NB4 (cell line): ENCODE measurements around the gene FRZB.

ENCODE experiments used
- MAX ChIP-seq: IDR thresholded peaks from 2 replicates; pipeline ENCODE4 v1.6.1; 2011; ENCODE audit warnings: low read depth, low read length
- MYC ChIP-seq: IDR thresholded peaks from 2 replicates; pipeline ENCODE4 v1.6.1; 2011; ENCODE audit warnings: low read depth, low read length
- POLR2A ChIP-seq: IDR thresholded peaks from 2 replicates; pipeline ENCODE4 v1.6.1; 2011; ENCODE audit warnings: mild to moderate bottlenecking; ENCODE audit not compliant: insufficient read length; ENCODE audit errors: extremely low read depth
- TF ChIP-seq, protein P1 (sequence below): IDR thresholded peaks from one replicate; pipeline ENCODE4 v1.5.1; 2012; ENCODE audit warnings: low read depth, low read length

GRCh38 chr2:182860858-182861257, 5.6 kb downstream of the FRZB start:
- TF ChIP-seq MAX, result no peak
- TF ChIP-seq, protein P1, sequence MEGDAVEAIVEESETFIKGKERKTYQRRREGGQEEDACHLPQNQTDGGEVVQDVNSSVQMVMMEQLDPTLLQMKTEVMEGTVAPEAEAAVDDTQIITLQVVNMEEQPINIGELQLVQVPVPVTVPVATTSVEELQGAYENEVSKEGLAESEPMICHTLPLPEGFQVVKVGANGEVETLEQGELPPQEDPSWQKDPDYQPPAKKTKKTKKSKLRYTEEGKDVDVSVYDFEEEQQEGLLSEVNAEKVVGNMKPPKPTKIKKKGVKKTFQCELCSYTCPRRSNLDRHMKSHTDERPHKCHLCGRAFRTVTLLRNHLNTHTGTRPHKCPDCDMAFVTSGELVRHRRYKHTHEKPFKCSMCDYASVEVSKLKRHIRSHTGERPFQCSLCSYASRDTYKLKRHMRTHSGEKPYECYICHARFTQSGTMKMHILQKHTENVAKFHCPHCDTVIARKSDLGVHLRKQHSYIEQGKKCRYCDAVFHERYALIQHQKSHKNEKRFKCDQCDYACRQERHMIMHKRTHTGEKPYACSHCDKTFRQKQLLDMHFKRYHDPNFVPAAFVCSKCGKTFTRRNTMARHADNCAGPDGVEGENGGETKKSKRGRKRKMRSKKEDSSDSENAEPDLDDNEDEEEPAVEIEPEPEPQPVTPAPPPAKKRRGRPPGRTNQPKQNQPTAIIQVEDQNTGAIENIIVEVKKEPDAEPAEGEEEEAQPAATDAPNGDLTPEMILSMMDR, result no peak
- no peak for TF ChIP-seq POLR2A
- TF ChIP-seq MYC, result no peak
